ENCODE results near the gene TIRAP.

Gene TIRAP

DNA sequence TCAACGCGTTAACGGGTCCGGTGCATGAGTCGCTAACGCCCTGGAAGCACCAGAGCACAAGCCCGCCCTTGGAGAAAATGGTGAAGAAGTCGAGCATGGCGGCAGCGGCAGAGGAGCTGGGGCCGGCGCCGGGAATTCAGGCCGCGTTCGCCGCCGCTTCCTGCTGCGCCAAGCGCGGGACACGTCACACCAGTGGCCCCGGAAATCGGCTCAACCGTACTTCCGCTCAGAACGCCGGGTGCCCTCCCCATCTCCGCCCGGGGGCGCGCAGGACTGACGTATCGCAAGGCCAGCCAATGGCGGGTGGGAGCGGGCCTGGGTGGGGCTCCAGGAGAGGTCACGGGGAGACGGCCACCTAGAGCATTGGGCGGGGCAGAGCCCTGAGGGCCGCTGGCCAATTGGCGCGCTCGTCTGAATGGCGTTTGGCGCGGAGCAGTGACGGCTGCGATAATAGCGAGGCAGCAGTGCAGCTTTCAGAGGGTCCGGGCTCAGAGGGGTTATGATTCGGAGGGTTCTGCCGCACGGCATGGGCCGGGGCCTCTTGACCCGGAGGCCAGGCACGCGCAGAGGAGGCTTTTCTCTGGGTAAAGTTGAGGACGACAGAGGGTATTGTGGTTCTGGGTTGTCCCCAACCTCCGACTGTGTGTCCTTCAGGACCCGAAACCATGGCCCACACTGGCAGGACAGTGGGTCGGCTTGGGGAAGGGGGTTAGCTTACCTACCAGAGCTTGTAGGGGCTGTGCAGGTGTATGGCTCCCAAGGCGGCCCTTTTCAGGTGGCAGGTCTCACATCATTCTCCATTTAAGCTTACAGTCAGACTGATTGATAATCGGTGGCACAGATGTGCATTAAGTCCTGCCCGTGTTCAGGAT is 13.9 kb upstream of the TIRAP start, which contains the start of the genes FOXRED1 and SRPRA:
Gene FOXRED1 (plus strand): TSS at position 447 of the 872 bp plus-strand sequence. CDS start 53 bp downstream, at position 500.
Gene SRPRA (minus strand): TSS at position 188 of the 872 bp plus-strand sequence. CDS start 91 bp downstream, at position 97.
- TF ChIP-seq ZFX (IDR thresholded peaks at IDR 0.05) (no peak; the same call in 1 of the 2 replicates), CTCF (conservative IDR thresholded peaks at IDR 0.05) (no peak)
- H3K27ac ChIP-seq: peak within 1 kb of the TSS; percentile 92

DNA sequence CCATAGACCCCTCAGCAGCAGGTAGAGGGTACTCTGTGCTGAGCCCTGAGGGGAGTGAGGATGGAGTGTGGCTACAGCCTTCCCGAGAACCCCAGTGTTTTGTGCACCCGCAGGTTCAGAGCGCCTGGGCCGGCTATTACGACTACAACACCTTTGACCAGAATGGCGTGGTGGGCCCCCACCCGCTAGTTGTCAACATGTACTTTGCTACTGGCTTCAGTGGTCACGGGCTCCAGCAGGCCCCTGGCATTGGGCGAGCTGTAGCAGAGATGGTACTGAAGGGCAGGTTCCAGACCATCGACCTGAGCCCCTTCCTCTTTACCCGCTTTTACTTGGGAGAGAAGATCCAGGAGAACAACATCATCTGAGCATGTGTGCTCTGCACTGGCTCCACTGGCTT is 5.6 kb upstream of the TIRAP start:
- no peak overlapping the region for H3K27ac ChIP-seq
- TF ChIP-seq ZFX (IDR thresholded peaks at IDR 0.05) (no peak), CTCF (conservative IDR thresholded peaks at IDR 0.05) (no peak)

GRCh38 chr11:126277780-126278179 is 5.1 kb upstream of the TIRAP start:
- no peak for TF ChIP-seq ZFX (IDR thresholded peaks at IDR 0.05)
- TF ChIP-seq CTCF (conservative IDR thresholded peaks at IDR 0.05): no peak
- H3K27ac ChIP-seq: no peak overlapping the region

- TF ChIP-seq ZFX (IDR thresholded peaks at IDR 0.05): no peak
- TF ChIP-seq CTCF (conservative IDR thresholded peaks at IDR 0.05): no peak
- H3K27ac ChIP-seq: no peak overlapping the region
Measured at GRCh38 chr11:126279191-126279590, 3.7 kb upstream of the TIRAP start.

DNA sequence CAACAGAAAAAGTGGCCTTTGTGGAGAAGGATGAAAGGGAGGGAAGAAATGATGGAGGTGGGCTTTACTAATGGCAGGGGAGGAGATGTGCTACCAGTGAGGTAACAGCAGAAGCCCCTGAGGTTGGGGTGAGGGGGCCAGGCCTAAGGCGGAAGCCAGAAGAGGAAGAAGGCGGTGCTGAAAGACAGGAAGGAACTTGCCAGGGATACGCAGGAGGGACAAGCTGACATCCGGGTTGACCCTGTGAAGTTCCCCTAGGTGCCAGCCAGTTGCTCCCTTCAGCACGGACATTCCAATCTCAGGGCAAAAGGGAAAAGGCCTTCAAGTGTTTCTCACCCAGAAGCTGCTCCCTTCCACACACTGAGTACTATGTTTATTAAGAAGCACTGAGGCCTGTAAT is 2.3 kb upstream of the TIRAP start:
- H3K27ac ChIP-seq: no peak overlapping the region
- TF ChIP-seq ZFX (IDR thresholded peaks at IDR 0.05): no peak
- no peak for TF ChIP-seq CTCF (conservative IDR thresholded peaks at IDR 0.05)

GRCh38 chr11:126281245-126281644 is 1.6 kb upstream of the TIRAP start:
- H3K27ac ChIP-seq: no peak overlapping the region
- TF ChIP-seq CTCF (conservative IDR thresholded peaks at IDR 0.05) (no peak), ZFX (IDR thresholded peaks at IDR 0.05) (no peak)

- TF ChIP-seq CTCF (conservative IDR thresholded peaks at IDR 0.05) (no peak), ZFX (IDR thresholded peaks at IDR 0.05) (no peak)
- H3K27ac ChIP-seq: no peak overlapping the region; the same call in 1 of the 2 replicates
Measured at GRCh38 chr11:126281666-126282175, 1.2 kb upstream of the TIRAP start.
